Neuron (in vitro differentiated cells): Measurements from ENCODE around the gene ITGB1.
A peak's percentile ranks its signal among the peaks of the same experiment; 100 is the strongest.
"Not testable (repeated sequence)": the region's sequence is repeated elsewhere in the genome, so short reads cannot be mapped to it uniquely, and the experiment has no call there.

Experiments
- H2AFZ ChIP-seq: one replicate; pipeline ENCODE4 v1.6.1; 2013; ENCODE audit warnings: low read depth, mild to moderate bottlenecking, inconsistent platforms, low read length, moderate library complexity
- H3K27me3 ChIP-seq: one replicate; pipeline ENCODE4 v1.6.1; 2013; ENCODE audit warnings: low read length; ENCODE audit not compliant: insufficient read depth
- H3K36me3 ChIP-seq: one replicate; pipeline ENCODE4 v1.6.1; 2013; ENCODE audit warnings: low read length; ENCODE audit not compliant: insufficient read depth
- H3K4me1 ChIP-seq: one replicate; pipeline ENCODE4 v1.6.1; 2013; ENCODE audit warnings: low read length; ENCODE audit not compliant: insufficient read depth
- H3K4me3 ChIP-seq: 2 replicates; pipeline ENCODE4 v1.5.1; 2013; ENCODE audit warnings: mild to moderate bottlenecking, low read length, moderate library complexity
- H3K9me3 ChIP-seq: one replicate; pipeline ENCODE4 v1.6.1; 2013; ENCODE audit warnings: low read length

ITGB1 gene

DNA sequence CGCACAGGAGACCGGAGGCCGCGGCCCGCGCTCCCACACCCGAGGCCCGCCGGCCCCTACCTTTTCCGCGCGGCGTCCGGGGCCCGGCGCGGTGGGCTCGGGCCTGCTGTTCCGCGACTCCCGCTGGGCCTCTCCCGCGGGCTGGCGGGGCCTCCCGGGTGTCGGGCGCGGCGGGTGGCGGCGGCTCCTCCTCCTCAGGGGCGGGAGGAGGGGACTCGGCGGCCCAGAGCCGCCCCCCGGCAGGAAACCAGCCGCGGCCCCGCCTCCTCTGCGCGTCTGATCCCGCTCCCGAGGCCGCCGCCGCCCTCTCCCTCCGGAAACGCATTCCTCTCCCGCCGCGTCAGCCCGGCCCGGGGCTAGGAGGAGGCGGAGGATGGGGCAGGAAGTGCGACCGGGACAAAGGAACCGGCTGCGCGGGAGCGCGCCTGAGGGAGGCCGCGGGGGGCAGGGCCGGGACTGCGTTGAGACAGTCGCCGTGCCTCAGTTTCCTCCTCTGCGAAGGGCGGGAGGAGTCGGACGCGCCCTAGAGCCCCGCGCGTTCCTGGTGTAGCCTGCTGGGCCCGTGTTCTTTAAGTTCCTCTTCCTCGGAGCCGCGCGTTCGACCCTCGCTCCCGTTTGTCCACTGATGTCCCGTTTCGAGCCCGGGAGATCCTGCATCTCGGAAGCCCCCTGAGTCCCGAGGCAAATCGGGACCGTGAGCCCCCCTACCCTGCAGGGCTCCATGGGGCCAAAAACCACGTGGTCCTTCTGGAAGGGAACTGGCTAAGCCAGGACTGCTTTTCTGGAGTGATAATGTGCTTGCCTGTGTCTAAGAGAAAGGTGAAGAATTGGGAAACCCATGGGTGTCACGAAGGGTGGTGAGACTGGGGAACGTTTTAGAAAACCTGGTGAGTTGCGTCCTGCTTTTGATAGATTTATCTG lies at the start of gene ITGB1:
Gene ITGB1, minus strand, starts transcription at position 146 of the 921 bp plus-strand sequence. CDS start 22,672 bp downstream, outside the sequence.
- Histone ChIP-seq H3K4me3 (peak within 1 kb of the TSS; percentile 75), H3K4me1 (peaks cover 44% of the 10 kb centered on the region)

DNA sequence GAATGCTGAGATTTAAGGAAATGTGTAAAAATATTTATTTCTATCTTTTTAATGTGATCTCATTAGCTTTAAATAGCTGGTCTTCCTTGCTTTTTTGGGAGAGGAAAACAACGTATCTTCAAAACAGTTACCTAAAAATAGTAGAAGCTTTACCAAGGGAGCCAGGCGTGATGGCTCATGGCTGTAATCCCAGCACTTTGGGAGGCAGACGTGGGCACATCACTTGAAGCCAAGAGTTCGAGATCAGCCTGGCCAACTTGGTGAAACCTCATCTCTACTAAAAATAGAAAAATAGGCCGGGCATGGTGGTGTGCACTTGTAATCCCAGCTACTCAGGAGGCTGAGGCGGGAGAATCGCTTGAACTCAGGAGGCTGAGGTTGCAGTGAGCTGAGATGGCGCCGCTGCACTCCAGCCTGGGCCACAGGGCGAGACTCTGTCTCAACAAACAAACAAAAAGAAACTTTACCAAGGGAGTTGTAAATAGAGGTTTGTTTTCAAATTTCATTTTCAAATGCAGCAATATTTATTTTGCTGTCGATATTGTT lies 48.4 kb upstream of the ITGB1 start:
- no peak overlapping the region for H3K4me3 ChIP-seq
- no peaks in the 10 kb centered on the region for H3K36me3 ChIP-seq
- H3K4me1 ChIP-seq: peaks cover 6% of the 10 kb centered on the region
- H3K9me3 ChIP-seq: no peaks in the 10 kb centered on the region
- H2AFZ ChIP-seq: no peak overlapping the region
- no peaks in the 10 kb centered on the region for H3K27me3 ChIP-seq

More for the DNA sequence above, at the start of gene ITGB1:
- Histone ChIP-seq H3K36me3 (no peaks in the 10 kb centered on the region), H3K9me3 (no peaks in the 10 kb centered on the region), H3K27me3 (no peaks in the 10 kb centered on the region), H2AFZ (peak within 1 kb of the TSS; percentile 49)

DNA sequence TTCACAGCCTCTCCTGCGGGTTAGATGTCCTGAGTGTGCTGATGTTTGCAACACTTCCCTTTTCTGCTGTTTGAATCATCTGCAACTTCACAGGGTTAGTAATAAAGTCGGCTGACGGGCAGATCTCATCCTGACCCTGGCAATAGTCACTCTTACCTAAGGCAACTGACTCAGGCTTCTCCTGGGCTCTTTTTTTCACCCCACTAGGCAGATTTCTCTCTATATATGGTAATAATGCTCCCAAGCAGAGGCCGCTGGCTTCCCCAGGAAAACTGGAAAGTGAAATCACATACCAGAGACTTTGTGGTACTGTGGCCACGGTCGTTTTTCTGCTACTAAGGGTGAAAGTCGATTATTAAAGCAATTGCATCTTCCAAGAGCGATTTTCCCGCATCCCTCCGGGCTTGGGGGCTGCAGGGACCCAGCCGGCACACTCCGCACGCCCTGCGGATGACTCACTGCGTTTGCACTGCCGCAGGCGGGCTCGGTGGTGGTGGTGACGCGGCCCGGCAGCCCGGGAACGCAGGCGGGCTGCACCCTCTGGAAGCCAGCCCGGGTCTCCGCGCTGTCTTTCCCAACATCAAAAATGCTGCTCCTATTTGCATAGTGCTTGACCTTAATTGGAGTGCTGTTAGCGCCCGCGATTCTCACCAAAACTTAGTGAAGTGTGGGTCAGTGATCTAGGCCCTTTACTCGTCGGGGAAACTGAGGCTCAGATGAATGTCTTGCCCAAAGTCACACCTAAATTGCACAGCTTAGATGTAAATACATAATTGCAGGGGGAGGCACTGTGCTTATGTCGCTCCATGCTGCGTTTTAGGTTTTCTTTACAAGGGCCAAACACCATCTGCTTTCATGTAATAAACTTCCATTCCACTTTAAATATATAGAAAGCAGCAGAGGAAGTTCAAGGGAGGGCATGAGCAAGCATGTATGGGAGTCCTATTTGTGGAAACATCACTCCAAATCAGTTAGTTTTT lies 47.6 kb upstream of the ITGB1 start:
- Histone ChIP-seq H3K36me3 (no peaks in the 10 kb centered on the region), H3K9me3 (no peaks in the 10 kb centered on the region), H2AFZ (peak overlapping the region; percentile 93), H3K4me3 (peak overlapping the region; percentile 60), H3K4me1 (peaks cover 6% of the 10 kb centered on the region), H3K27me3 (no peaks in the 10 kb centered on the region)

DNA sequence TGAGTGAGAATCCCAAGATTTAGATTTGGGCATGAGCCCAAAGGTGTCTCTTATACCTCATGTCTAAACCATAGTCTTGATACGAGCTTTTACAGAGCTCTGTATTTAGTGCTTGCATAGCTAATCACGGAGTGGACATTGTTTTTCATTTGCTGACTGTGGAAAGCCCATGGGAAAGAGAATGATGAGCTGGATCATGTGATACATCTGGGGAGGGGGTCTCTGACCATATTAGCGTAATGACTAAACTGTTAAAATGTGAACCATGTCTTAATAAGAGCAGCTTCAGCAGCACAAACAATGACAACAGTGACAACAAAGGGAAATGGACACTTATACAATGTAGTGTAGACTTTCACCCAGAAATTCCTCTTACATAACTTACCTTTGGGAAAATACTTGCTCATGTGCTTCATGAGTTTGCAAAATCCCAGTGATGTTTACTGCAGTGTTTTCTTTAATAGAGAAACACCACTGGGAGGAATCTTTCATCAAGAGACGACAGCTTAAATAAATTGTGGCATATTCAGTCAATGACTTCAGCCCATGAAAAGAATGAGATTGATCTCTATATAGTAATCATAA lies 44.0 kb upstream of the ITGB1 start:
- Histone ChIP-seq H3K4me1 (peaks cover 6% of the 10 kb centered on the region), H3K36me3 (no peaks in the 10 kb centered on the region), H3K27me3 (no peaks in the 10 kb centered on the region), H2AFZ (no peak overlapping the region), H3K4me3 (no peak overlapping the region), H3K9me3 (no peaks in the 10 kb centered on the region)

DNA sequence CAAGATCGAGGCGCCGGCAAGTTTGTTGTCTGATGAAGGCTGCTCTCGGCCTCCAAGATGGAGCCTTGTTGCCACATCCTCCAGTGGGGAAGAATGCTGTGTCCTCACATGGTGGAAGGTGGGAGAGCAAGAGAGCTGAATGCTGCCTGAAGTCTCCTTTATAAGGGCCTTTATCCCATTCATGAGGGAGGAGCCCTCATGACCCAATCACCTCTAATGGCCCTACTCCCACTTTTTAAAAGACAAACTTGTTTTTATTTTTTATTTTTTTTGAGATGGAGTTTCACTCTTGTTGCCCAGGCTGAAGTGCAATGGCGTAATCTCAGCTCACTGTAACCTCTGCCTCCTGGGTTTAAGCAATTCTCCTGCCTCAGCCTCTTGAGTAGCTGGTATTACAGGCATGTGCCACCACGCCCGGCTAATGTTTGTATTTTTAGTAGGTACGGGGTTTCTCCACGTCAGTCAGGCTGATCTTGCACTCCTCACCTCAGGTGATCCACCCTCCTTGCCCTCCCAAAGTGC lies 40.1 kb upstream of the ITGB1 start:
- H3K9me3 ChIP-seq, H2AFZ ChIP-seq, H3K36me3 ChIP-seq, H3K27me3 ChIP-seq, H3K4me1 ChIP-seq, H3K4me3 ChIP-seq: not testable (repeated sequence)

DNA sequence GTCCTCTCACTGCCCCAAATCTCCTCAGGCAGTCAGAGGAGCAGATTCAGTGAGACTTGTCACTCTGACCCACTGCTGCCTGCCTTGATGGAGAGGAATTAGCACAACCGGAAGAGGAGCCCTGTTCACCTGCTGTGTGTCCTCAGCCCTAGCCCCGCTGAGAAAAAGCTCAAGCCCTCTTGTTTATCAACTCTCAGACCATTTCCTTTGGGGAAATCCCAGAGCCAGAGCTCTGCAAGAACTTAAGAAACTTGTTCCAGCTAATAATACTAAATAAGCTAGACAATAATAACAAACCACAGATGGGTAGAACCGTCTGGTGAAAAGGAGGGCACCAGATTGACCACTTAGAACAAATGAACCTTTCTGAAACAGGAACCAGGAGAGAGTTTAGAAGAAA lies 37.7 kb upstream of the ITGB1 start:
- Histone ChIP-seq H3K9me3 (no peaks in the 10 kb centered on the region), H3K4me3 (no peak overlapping the region), H3K4me1 (no peaks in the 10 kb centered on the region), H3K27me3 (no peaks in the 10 kb centered on the region), H2AFZ (no peak overlapping the region), H3K36me3 (no peaks in the 10 kb centered on the region)

DNA sequence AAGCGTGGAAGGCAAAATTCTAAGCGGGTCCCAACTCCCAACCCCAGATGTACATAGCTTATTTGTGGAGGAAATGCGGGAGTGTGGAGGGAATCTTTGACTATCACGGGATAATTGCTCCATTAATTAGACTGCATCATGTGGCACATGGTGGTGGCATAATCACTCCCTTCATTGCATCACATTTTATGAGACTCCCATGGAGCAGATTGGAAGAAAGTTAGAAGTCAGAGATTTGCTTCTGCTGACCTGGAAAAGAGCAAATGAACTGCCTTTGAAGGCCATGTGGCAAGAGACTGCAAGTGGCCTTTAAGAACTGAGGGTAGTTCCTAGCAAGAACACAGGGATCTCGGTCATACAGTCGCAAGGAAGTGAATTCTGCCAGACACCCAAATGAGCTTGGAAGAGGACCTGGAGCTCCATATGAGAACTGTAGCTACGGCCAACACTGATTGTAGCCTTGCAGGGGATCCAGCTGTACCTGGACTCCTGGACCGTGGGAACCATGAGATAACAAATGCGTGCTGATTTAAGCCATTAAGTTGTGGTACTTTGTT lies 37.1 kb upstream of the ITGB1 start:
- Histone ChIP-seq H3K4me3 (no peak overlapping the region), H3K36me3 (no peaks in the 10 kb centered on the region), H2AFZ (no peak overlapping the region), H3K9me3 (no peaks in the 10 kb centered on the region), H3K4me1 (no peaks in the 10 kb centered on the region), H3K27me3 (no peaks in the 10 kb centered on the region)

DNA sequence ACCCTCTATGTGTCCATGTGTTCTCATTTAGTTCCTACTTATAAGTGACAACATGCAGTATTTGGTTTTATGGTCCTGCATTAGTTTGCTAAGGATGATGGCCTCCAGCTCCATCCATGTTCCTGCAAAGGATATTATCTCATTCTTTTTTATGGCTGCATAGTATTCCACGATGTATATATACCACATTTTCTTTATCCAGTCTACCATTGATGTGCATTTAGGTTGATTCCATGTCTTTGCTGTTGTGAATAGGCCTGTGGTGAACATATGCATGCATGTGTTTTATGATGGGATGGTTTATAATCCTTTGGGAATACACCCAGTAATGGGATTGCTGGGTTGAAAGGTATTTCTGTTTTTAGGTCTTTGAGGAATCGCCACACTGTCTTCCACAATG lies 36.6 kb upstream of the ITGB1 start:
- not testable (repeated sequence) for H3K36me3 ChIP-seq, H3K9me3 ChIP-seq, H3K4me3 ChIP-seq, H3K27me3 ChIP-seq, H2AFZ ChIP-seq, H3K4me1 ChIP-seq

DNA sequence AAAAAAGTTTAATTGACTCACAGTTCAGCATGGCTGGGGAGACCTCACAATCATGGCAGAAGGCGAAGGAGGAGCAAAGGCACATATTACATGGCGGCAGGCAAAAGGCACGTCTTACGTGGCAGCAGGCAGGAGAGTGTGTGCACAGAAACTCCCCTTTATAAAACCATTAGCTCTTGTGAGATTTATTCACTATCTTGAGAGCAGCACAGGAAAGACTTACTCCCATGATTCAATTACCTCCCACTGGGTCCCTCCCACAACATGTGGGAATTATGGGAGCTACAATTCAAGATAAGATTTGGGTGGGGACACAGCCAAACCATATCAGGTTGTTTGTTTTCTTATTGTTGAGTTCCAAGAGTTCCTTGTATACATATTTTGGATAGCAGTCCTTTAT lies 34.3 kb upstream of the ITGB1 start:
- not testable (repeated sequence) for H3K4me1 ChIP-seq, H3K36me3 ChIP-seq, H2AFZ ChIP-seq, H3K27me3 ChIP-seq, H3K4me3 ChIP-seq, H3K9me3 ChIP-seq

DNA sequence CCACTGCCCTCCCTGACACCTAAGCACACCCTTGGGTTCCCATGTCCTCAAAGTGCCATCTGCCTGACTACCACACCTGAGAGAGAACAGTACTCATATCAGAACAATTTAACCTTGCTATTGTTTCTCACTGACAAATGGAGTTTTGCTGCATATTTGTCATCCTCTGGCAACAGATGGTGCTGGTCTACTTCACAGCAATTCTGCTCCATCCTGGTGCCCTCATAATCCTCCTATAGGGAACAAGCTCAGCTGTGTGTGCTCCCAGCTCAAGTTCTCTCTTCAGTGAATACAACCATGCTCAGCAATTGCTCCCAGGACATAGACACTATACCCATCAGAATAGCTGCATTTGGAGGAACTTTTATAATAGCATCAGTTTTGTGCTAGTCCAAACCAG lies 32.8 kb upstream of the ITGB1 start:
- Histone ChIP-seq H3K4me1 (no peaks in the 10 kb centered on the region), H3K36me3 (no peaks in the 10 kb centered on the region), H3K4me3 (no peak overlapping the region), H2AFZ (no peak overlapping the region), H3K9me3 (no peaks in the 10 kb centered on the region), H3K27me3 (no peaks in the 10 kb centered on the region)

DNA sequence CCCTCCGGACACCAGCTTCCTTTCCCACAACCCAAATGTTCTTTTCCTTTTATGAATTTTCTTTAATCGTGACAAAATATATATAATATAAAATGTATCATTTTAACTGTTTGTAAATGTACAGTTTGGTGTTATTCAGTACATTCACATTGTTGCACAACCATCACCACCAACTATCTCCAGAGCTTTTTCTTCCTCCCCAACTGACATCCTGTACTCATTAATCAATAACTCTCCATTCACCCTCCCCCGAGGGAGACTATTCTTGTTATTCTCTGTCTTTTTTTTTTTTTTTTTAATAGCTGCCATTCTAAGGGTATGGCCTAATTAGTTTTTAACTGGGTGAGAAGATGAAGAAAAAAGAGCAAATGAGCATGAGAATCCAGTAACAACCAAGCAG lies 30.6 kb upstream of the ITGB1 start:
- peaks cover 1% of the 10 kb centered on the region for H3K4me1 ChIP-seq
- no peak overlapping the region for H3K4me3 ChIP-seq
- no peaks in the 10 kb centered on the region for H3K27me3 ChIP-seq
- H3K9me3 ChIP-seq: no peaks in the 10 kb centered on the region
- H2AFZ ChIP-seq: no peak overlapping the region
- H3K36me3 ChIP-seq: no peaks in the 10 kb centered on the region

DNA sequence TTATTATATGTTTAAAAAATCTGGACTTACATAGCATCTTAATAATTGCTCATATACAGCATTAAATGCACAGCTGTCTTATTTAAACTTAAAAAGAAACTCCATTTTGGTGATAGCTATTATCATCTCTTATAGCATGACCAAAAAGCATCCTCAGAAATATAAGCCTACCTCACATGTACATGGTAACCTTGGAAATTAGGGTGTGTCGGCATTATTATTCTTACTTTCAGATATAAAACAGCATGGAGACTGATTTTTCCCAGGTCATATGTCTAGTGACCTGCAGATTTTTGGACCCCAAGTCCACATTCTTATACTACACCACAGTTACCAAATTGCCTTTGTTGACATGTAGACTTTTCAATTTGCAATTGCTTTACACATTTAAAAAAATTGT lies 29.1 kb upstream of the ITGB1 start:
- no peaks in the 10 kb centered on the region for H3K9me3 ChIP-seq
- H3K36me3 ChIP-seq: no peaks in the 10 kb centered on the region
- no peaks in the 10 kb centered on the region for H3K27me3 ChIP-seq
- H3K4me1 ChIP-seq: peaks cover 6% of the 10 kb centered on the region
- no peak overlapping the region for H3K4me3 ChIP-seq
- no peak overlapping the region for H2AFZ ChIP-seq
